ENCODE data around the gene ACTA1. TPM values are rescaled to one million over a fixed set of nuclear protein-coding genes. Genes with fewer than 3 reads are reported as not detected.

The ACTA1 gene
- total RNA-seq, 3 donors from 2014 or later = 2.8 to 4.1 TPM; not detected in 1

GRCh38 chr1:229412056-229412455, 21.8 kb downstream of the ACTA1 start:
- Histone ChIP-seq H3K4me1 (ENCODE audit: low read depth) (peaks cover 8% of the 10 kb centered on the region), H3K36me3 (ENCODE audit: low read depth) (no peaks in the 10 kb centered on the region), H3K9me3 (no peaks in the 10 kb centered on the region), H3K4me3 (no peak overlapping the region)
- ATAC-seq = peak; percentile 80
- DNase-seq = no peak
- intact Hi-C loops (cut with DNase I, micrococcal nuclease) = no loop called here
- TF ChIP-seq CTCF (IDR thresholded peaks at IDR 0.05) = no peak

DNA sequence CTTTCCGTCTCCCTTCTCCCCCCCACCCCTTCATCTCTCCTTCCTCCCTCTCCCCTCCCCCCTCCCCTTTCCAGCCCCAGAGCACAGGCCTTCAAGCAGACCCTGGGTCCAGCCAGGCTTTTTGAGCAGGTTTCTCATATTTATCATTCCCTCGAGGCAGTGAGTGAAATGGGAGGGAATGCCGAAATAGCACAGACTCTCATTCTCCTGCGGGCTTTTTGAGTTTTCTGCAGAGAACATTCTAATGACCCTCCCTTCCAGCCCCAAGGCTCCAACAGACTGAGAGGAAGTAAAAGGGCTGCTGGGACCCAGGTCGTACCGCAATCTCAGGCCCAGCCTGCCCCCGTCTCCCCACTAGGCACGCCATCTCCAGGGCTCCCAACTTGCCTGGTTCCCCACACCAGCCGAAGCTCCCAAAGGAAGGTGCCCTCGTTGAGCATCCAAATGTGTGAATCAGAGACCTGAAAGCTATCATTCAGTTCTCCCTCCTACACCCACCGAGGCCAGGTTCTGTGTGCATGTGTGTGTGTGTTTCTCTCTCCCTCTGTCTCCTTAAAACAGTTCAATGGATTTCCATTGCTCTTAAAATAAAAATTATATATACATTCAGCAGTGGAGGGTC, 22.3 kb downstream of the ACTA1 start:
- H3K36me3 ChIP-seq (ENCODE audit: low read depth) = no peaks in the 10 kb centered on the region
- no peak for TF ChIP-seq CTCF (IDR thresholded peaks at IDR 0.05)
- intact Hi-C loops (cut with DNase I, micrococcal nuclease) = no loop called here
- H3K9me3 ChIP-seq = no peaks in the 10 kb centered on the region
- no peak overlapping the region for H3K4me3 ChIP-seq
- peaks cover 9% of the 10 kb centered on the region for H3K4me1 ChIP-seq (ENCODE audit: low read depth)
- no peak for DNase-seq
- ATAC-seq = no peak

GRCh38 chr1:229410692-229411433, 23.0 kb downstream of the ACTA1 start:
- ATAC-seq (peak; percentile 84), DNase-seq (peak in 1 of 3 donors; percentile 20)
- Histone ChIP-seq H3K4me1 (ENCODE audit: low read depth) (peaks cover 9% of the 10 kb centered on the region), H3K4me3 (no peak overlapping the region), H3K9me3 (no peaks in the 10 kb centered on the region), H3K36me3 (ENCODE audit: low read depth) (no peaks in the 10 kb centered on the region)
- intact Hi-C loops (cut with DNase I, micrococcal nuclease) = no loop called here
- TF ChIP-seq CTCF (IDR thresholded peaks at IDR 0.05) = no peak

- Histone ChIP-seq H3K36me3 (ENCODE audit: low read depth) (no peaks in the 10 kb centered on the region), H3K4me3 (no peak overlapping the region), H3K4me1 (ENCODE audit: low read depth) (peaks cover 9% of the 10 kb centered on the region), H3K9me3 (no peaks in the 10 kb centered on the region)
- no peak for TF ChIP-seq CTCF (IDR thresholded peaks at IDR 0.05)
- ATAC-seq (no peak), DNase-seq (no peak)
- intact Hi-C loops (cut with DNase I, micrococcal nuclease) = no loop called here
Measured at GRCh38 chr1:229410370-229410691, 23.6 kb downstream of the ACTA1 start.

- no peaks in the 10 kb centered on the region for H3K36me3 ChIP-seq (ENCODE audit: low read depth)
- intact Hi-C loops (cut with DNase I, micrococcal nuclease) = no loop called here
- H3K4me3 ChIP-seq = no peak overlapping the region
- DNase-seq (no peak), ATAC-seq (peak; percentile 35)
- H3K9me3 ChIP-seq = no peaks in the 10 kb centered on the region
- no peak for TF ChIP-seq CTCF (IDR thresholded peaks at IDR 0.05)
- H3K4me1 ChIP-seq (ENCODE audit: low read depth) = peaks cover 9% of the 10 kb centered on the region
Measured at GRCh38 chr1:229409616-229410369, 24.1 kb downstream of the ACTA1 start.
